Measurements from ENCODE around the gene SCAND1. TPM values are rescaled to one million over a fixed set of nuclear protein-coding genes. Genes with fewer than 3 reads are reported as not detected.

Gene SCAND1
- total RNA-seq, 1 donor from 2014 or later = 119 TPM

- Histone ChIP-seq H3K27me3 (ENCODE audit: control insufficient read depth, insufficient read depth, low read length) (no peaks in the 10 kb centered on the region), H3K4me3 (ENCODE audit: low read depth, low read length) (no peak overlapping the region), H3K36me3 (ENCODE audit: control insufficient read depth, insufficient read depth, low read length) (no peaks in the 10 kb centered on the region)
- no peak for DNase-seq (ENCODE audit: low read depth)
- TF ChIP-seq CTCF (IDR thresholded peaks at IDR 0.05; ENCODE audit: insufficient read depth, low read length, poor library complexity, severe bottlenecking) = peak; percentile 36
These were observed 6.8 kb downstream of the SCAND1 start for GRCh38 chr20:35947489-35947888.

- no peak for TF ChIP-seq CTCF (IDR thresholded peaks at IDR 0.05; ENCODE audit: insufficient read depth, low read length, poor library complexity, severe bottlenecking)
- Histone ChIP-seq H3K36me3 (ENCODE audit: control insufficient read depth, insufficient read depth, low read length) (peaks cover 2% of the 10 kb centered on the region), H3K27me3 (ENCODE audit: control insufficient read depth, insufficient read depth, low read length) (no peaks in the 10 kb centered on the region), H3K4me3 (ENCODE audit: low read depth, low read length) (no peak overlapping the region)
- DNase-seq (ENCODE audit: low read depth) = no peak
These were observed 12.1 kb downstream of the SCAND1 start for GRCh38 chr20:35942243-35942642.

- TF ChIP-seq CTCF (IDR thresholded peaks at IDR 0.05; ENCODE audit: insufficient read depth, low read length, poor library complexity, severe bottlenecking) = no peak
- no peak for DNase-seq (ENCODE audit: low read depth)
- H3K4me3 ChIP-seq (ENCODE audit: low read depth, low read length) = no peak overlapping the region
- H3K27me3 ChIP-seq (ENCODE audit: control insufficient read depth, insufficient read depth, low read length) = no peaks in the 10 kb centered on the region
- H3K36me3 ChIP-seq (ENCODE audit: control insufficient read depth, insufficient read depth, low read length) = peaks cover 2% of the 10 kb centered on the region
These were observed 12.7 kb downstream of the SCAND1 start for GRCh38 chr20:35941620-35942019.

GRCh38 chr20:35939264-35939663, 15.0 kb downstream of the SCAND1 start:
- H3K4me3 ChIP-seq (ENCODE audit: low read depth, low read length) = no peak overlapping the region
- no peak for DNase-seq (ENCODE audit: low read depth)
- no peaks in the 10 kb centered on the region for H3K27me3 ChIP-seq (ENCODE audit: control insufficient read depth, insufficient read depth, low read length)
- TF ChIP-seq CTCF (IDR thresholded peaks at IDR 0.05; ENCODE audit: insufficient read depth, low read length, poor library complexity, severe bottlenecking) = no peak
- H3K36me3 ChIP-seq (ENCODE audit: control insufficient read depth, insufficient read depth, low read length) = peaks cover 2% of the 10 kb centered on the region

- no peak for TF ChIP-seq CTCF (IDR thresholded peaks at IDR 0.05; ENCODE audit: insufficient read depth, low read length, poor library complexity, severe bottlenecking)
- Histone ChIP-seq H3K27me3 (ENCODE audit: control insufficient read depth, insufficient read depth, low read length) (no peaks in the 10 kb centered on the region), H3K36me3 (ENCODE audit: control insufficient read depth, insufficient read depth, low read length) (no peaks in the 10 kb centered on the region), H3K4me3 (ENCODE audit: low read depth, low read length) (no peak overlapping the region)
- no peak for DNase-seq (ENCODE audit: low read depth)
These were observed 20.3 kb downstream of the SCAND1 start for GRCh38 chr20:35934050-35934449.

- Histone ChIP-seq H3K27me3 (ENCODE audit: control insufficient read depth, insufficient read depth, low read length) (no peaks in the 10 kb centered on the region), H3K36me3 (ENCODE audit: control insufficient read depth, insufficient read depth, low read length) (no peaks in the 10 kb centered on the region), H3K4me3 (ENCODE audit: low read depth, low read length) (no peak overlapping the region)
- no peak for TF ChIP-seq CTCF (IDR thresholded peaks at IDR 0.05; ENCODE audit: insufficient read depth, low read length, poor library complexity, severe bottlenecking)
- DNase-seq (ENCODE audit: low read depth) = no peak
These were observed 25.0 kb downstream of the SCAND1 start for GRCh38 chr20:35929301-35929700.
